HG03095 (cell line): ENCODE results near the gene KRTAP5-4.
"Not testable (repeated sequence)": the region's sequence is repeated elsewhere in the genome, so short reads cannot be mapped to it uniquely, and the experiment has no call there.

Experiments used
- ATAC-seq: cut with Tn5 transposase; IDR thresholded peaks from one replicate; pipeline ENCODE4 v1.9.1; 2021; ENCODE audit warnings: moderate library complexity; ENCODE audit not compliant: unreplicated experiment

Gene KRTAP5-4

GRCh38 chr11:1622086-1622485 is at the start of gene KRTAP5-4:
KRTAP5-4 (minus strand) TSS chr11:1622138; CDS start chr11:1622093, 45 bp downstream.
- ATAC-seq = no peak

GRCh38 chr11:1671658-1672057 is 49.7 kb upstream of the KRTAP5-4 start:
- ATAC-seq = no peak

- no peak for ATAC-seq
Observed at GRCh38 chr11:1670905-1671371, 49.0 kb upstream of the KRTAP5-4 start.

GRCh38 chr11:1670457-1670856 is 48.5 kb upstream of the KRTAP5-4 start:
- not testable (repeated sequence) for ATAC-seq

GRCh38 chr11:1669546-1670218 is 47.7 kb upstream of the KRTAP5-4 start:
- ATAC-seq = no peak

- no peak for ATAC-seq
Observed at GRCh38 chr11:1668911-1669473, 47.1 kb upstream of the KRTAP5-4 start.

- no peak for ATAC-seq
Observed at GRCh38 chr11:1667906-1668305, 46.0 kb upstream of the KRTAP5-4 start.

GRCh38 chr11:1667121-1667850 is 45.3 kb upstream of the KRTAP5-4 start:
- ATAC-seq = no peak

GRCh38 chr11:1665313-1665712 is 43.4 kb upstream of the KRTAP5-4 start:
- ATAC-seq = no peak

- ATAC-seq = not testable (repeated sequence)
Observed at GRCh38 chr11:1662699-1663283, 40.9 kb upstream of the KRTAP5-4 start.

- not testable (repeated sequence) for ATAC-seq
Observed at GRCh38 chr11:1661454-1662269, 39.7 kb upstream of the KRTAP5-4 start.

- no peak for ATAC-seq
Observed at GRCh38 chr11:1660111-1660867, 38.4 kb upstream of the KRTAP5-4 start.

- ATAC-seq = no peak
Observed at GRCh38 chr11:1659506-1659905, 37.6 kb upstream of the KRTAP5-4 start.

- no peak for ATAC-seq
Observed at GRCh38 chr11:1656670-1657069, 34.7 kb upstream of the KRTAP5-4 start.

- ATAC-seq = no peak
Observed at GRCh38 chr11:1656061-1656441, 34.1 kb upstream of the KRTAP5-4 start.

- no peak for ATAC-seq
Observed at GRCh38 chr11:1655168-1656060, 33.5 kb upstream of the KRTAP5-4 start.

GRCh38 chr11:1654388-1655167 is 32.6 kb upstream of the KRTAP5-4 start:
- ATAC-seq = no peak
